Esophagus muscularis mucosa (tissue), 4 donors: ENCODE data around the gene TAGLN3.

ENCODE experiments used
- CTCF ChIP-seq, 3 experiments: fragments of 200-600 bp in 2 of 3; fragments of 450-650 bp in 1 of 3; sonication (generic) in 2 of 3; IDR thresholded peaks; one replicate each; pipeline ENCODE4 v1.5.1; 2017 to 2019; ENCODE audit warnings: antibody characterized with exemption in 3 of 3, mild to moderate bottlenecking in 2 of 3, moderate library complexity in 1 of 3
- EP300 ChIP-seq: sonication (generic); formaldehyde crosslinking; IDR thresholded peaks from one replicate; pipeline ENCODE4 v1.6.1; 2017; ENCODE audit warnings: antibody characterized with exemption
- POLR2A ChIP-seq: fragments of 450-650 bp; IDR thresholded peaks from one replicate; pipeline ENCODE4 v1.6.1; 2017; ENCODE audit warnings: antibody characterized with exemption, moderate library complexity, mild to moderate bottlenecking, low read depth
- POLR2AphosphoS5 ChIP-seq, 2 donors: sonication (generic); formaldehyde crosslinking; IDR thresholded peaks; one replicate each; pipeline ENCODE4 v1.6.1; 2017; ENCODE audit warnings: antibody characterized with exemption in 2 of 2

GRCh38 chr3:112007633-112008032 is 8.9 kb downstream of the TAGLN3 start:
- no peak for TF ChIP-seq EP300
- TF ChIP-seq POLR2A: no peak
- no peak for TF ChIP-seq CTCF (IDR thresholded peaks at IDR 0.05)
- TF ChIP-seq POLR2AphosphoS5 (IDR thresholded peaks at IDR 0.05): no peak
